ENCODE results near the gene DNAH10. TPM values are rescaled to one million over a fixed set of nuclear protein-coding genes. Genes with fewer than 3 reads are reported as not detected.

Gene DNAH10
- total and polyA plus RNA-seq, 2 experiments from 2014 or later, result 0.22 to 0.60 TPM

DNA sequence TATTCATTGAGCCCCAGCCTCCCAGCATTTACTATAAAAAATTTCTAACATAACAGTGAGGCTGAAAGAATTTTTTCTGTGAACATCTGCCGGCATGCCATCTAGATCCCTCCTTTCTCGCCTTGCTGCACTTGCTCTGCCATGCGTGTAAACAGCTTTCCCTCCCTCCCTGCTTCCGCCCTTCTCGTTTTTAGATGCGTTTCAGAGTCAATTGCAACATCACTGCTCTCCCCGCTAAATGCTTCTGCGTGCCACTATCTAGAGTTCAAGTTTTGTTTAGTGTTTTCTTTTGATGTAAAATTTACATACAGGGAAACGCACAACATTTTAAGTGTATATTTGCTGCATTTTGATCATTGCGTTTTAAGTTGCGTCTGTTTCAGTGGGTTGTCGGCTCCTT, 126.9 kb downstream of the DNAH10 start:
- H3K36me3 ChIP-seq (replicated peaks; ENCODE audit: insufficient read depth, low read depth), result no peaks in the 10 kb centered on the region
- no peak for DNase-seq (ENCODE audit: low spot score)
- H3K79me2 ChIP-seq, result no peaks in the 10 kb centered on the region
- 80% methylated on average over 12 of the region's 12 CpGs for WGBS (ENCODE audit: low lambda C conversion rate, missing lambda C conversion rate)
- no peaks in the 10 kb centered on the region for H3K27me3 ChIP-seq
- TF ChIP-seq EZH2 (IDR thresholded peaks at IDR 0.05; ENCODE audit: borderline replicate concordance) (no peak), EZH2phosphoT487 (IDR thresholded peaks at IDR 0.05; ENCODE audit: low read depth, severe bottlenecking, unreplicated experiment) (no peak)
- TF ChIP-seq, protein P1, sequence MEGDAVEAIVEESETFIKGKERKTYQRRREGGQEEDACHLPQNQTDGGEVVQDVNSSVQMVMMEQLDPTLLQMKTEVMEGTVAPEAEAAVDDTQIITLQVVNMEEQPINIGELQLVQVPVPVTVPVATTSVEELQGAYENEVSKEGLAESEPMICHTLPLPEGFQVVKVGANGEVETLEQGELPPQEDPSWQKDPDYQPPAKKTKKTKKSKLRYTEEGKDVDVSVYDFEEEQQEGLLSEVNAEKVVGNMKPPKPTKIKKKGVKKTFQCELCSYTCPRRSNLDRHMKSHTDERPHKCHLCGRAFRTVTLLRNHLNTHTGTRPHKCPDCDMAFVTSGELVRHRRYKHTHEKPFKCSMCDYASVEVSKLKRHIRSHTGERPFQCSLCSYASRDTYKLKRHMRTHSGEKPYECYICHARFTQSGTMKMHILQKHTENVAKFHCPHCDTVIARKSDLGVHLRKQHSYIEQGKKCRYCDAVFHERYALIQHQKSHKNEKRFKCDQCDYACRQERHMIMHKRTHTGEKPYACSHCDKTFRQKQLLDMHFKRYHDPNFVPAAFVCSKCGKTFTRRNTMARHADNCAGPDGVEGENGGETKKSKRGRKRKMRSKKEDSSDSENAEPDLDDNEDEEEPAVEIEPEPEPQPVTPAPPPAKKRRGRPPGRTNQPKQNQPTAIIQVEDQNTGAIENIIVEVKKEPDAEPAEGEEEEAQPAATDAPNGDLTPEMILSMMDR (IDR thresholded peaks at IDR 0.05; ENCODE audit: poor library complexity), result no peak
- H3K27ac ChIP-seq, result no peak overlapping the region
- H4K20me1 ChIP-seq (ENCODE audit: insufficient read depth, poor library complexity, severe bottlenecking), result no peaks in the 10 kb centered on the region
- no peaks in the 10 kb centered on the region for H3K9me3 ChIP-seq (ENCODE audit: low read depth)
- no peak overlapping the region for H2AFZ ChIP-seq
- no peak overlapping the region for H3K4me3 ChIP-seq
- no peaks in the 10 kb centered on the region for H3K4me1 ChIP-seq (ENCODE audit: insufficient read depth)
- H3K4me2 ChIP-seq, result no peak overlapping the region
- H3K9me2 ChIP-seq (replicated peaks; ENCODE audit: insufficient read depth), result no peaks in the 10 kb centered on the region

DNA sequence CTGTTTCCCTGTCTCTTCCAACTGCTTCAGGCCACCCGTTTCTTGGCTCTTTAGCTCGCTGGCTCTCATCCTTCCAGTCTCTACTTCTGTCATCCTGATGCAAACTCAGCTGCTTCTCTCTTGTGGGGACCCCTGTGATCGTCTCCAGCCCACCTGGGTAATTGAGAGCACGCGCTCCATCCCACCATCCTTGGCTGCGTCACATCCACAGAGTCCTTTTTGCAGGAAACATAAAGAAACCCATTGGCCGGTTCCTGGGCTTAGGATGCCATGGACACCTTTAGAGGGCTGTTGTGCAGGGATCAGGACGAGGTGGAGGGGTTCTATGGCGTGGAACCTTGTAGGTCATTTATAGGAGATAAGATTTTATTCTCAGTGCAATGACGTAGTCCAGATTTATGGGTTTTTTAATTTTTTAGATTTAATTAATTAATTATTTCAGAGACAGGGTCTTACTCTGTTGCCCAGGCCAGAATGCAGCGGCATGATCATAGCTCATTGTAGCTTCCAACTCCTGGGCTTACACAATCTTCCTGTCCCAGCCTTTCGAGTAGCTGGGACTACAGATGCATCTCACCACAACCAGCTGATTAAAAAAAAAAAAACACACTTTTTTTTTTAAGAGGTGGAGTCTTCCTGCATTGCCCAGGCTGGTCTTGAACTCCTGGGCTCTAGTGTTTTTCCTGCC, 127.9 kb downstream of the DNAH10 start:
- no peak overlapping the region for H3K27ac ChIP-seq
- H3K4me3 ChIP-seq, result no peak overlapping the region
- H3K4me1 ChIP-seq (ENCODE audit: insufficient read depth), result no peaks in the 10 kb centered on the region
- no peak for DNase-seq (ENCODE audit: low spot score)
- H3K36me3 ChIP-seq (replicated peaks; ENCODE audit: insufficient read depth, low read depth), result no peaks in the 10 kb centered on the region
- H4K20me1 ChIP-seq (ENCODE audit: insufficient read depth, poor library complexity, severe bottlenecking), result no peaks in the 10 kb centered on the region
- TF ChIP-seq, protein P1 (IDR thresholded peaks at IDR 0.05; ENCODE audit: poor library complexity), result no peak
- no peak for TF ChIP-seq EZH2phosphoT487 (IDR thresholded peaks at IDR 0.05; ENCODE audit: low read depth, severe bottlenecking, unreplicated experiment)
- no peak for TF ChIP-seq EZH2 (IDR thresholded peaks at IDR 0.05; ENCODE audit: borderline replicate concordance)
- no peak overlapping the region for H3K4me2 ChIP-seq
- no peak overlapping the region for H2AFZ ChIP-seq
- H3K79me2 ChIP-seq, result no peaks in the 10 kb centered on the region
- 87% methylated on average over 12 of the region's 12 CpGs for WGBS (ENCODE audit: low lambda C conversion rate, missing lambda C conversion rate)
- no peaks in the 10 kb centered on the region for H3K9me2 ChIP-seq (replicated peaks; ENCODE audit: insufficient read depth)
- no peaks in the 10 kb centered on the region for H3K27me3 ChIP-seq
- H3K9me3 ChIP-seq (ENCODE audit: low read depth), result no peaks in the 10 kb centered on the region

DNA sequence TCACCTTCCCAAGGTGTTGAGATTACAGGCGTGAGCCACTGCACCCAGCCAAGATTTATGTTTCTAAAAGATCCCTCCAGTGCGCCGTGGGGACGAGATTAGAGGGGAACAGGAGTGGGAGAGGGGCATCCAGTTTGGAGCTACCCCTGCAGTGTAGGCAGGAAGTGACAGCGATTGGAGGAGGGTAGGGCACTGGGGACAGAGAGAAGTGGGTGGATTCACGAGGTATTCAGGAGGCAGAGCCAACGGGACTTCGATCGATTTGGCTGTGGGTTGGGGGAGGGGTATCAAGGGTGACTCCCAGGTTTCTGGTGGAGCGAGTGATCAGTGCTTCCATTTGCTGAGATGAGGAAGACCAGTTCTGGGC, 128.4 kb downstream of the DNAH10 start:
- Histone ChIP-seq H3K27me3 (no peaks in the 10 kb centered on the region), H3K36me3 (replicated peaks; ENCODE audit: insufficient read depth, low read depth) (no peaks in the 10 kb centered on the region), H2AFZ (no peak overlapping the region), H3K4me2 (no peak overlapping the region), H3K9me2 (replicated peaks; ENCODE audit: insufficient read depth) (no peaks in the 10 kb centered on the region), H3K27ac (no peak overlapping the region), H4K20me1 (ENCODE audit: insufficient read depth, poor library complexity, severe bottlenecking) (no peaks in the 10 kb centered on the region), H3K4me3 (no peak overlapping the region), H3K9me3 (ENCODE audit: low read depth) (no peaks in the 10 kb centered on the region), H3K79me2 (no peaks in the 10 kb centered on the region), H3K4me1 (ENCODE audit: insufficient read depth) (no peaks in the 10 kb centered on the region)
- DNase-seq (ENCODE audit: low spot score), result no peak
- TF ChIP-seq EZH2phosphoT487 (IDR thresholded peaks at IDR 0.05; ENCODE audit: low read depth, severe bottlenecking, unreplicated experiment) (no peak), EZH2 (IDR thresholded peaks at IDR 0.05; ENCODE audit: borderline replicate concordance) (no peak)
- TF ChIP-seq, protein P1 (IDR thresholded peaks at IDR 0.05; ENCODE audit: poor library complexity), result no peak
- WGBS (ENCODE audit: low lambda C conversion rate, missing lambda C conversion rate), result 81% methylated on average over 10 of the region's 10 CpGs
